HepG2 (cell line): Measurements from ENCODE around the gene PRXL2B.

Experiments
- NR1H2 ChIP-seq: sonication (generic); formaldehyde crosslinking; IDR thresholded peaks from 2 replicates; pipeline ENCODE4 v1.8.1; 2022; ENCODE audit warnings: low read depth, missing genetic modification reagents, borderline replicate concordance
- RNF2 ChIP-seq: fragments of 450-650 bp; conservative IDR thresholded peaks from 2 replicates; pipeline ENCODE4 v1.6.1; 2016; ENCODE audit warnings: low read depth
- ZBTB20 ChIP-seq: sonication (generic); formaldehyde crosslinking; IDR thresholded peaks from 2 replicates; pipeline ENCODE4 v1.8.1; 2023; ENCODE audit warnings: missing genetic modification reagents, low read depth, mild to moderate bottlenecking, borderline replicate concordance

DNA sequence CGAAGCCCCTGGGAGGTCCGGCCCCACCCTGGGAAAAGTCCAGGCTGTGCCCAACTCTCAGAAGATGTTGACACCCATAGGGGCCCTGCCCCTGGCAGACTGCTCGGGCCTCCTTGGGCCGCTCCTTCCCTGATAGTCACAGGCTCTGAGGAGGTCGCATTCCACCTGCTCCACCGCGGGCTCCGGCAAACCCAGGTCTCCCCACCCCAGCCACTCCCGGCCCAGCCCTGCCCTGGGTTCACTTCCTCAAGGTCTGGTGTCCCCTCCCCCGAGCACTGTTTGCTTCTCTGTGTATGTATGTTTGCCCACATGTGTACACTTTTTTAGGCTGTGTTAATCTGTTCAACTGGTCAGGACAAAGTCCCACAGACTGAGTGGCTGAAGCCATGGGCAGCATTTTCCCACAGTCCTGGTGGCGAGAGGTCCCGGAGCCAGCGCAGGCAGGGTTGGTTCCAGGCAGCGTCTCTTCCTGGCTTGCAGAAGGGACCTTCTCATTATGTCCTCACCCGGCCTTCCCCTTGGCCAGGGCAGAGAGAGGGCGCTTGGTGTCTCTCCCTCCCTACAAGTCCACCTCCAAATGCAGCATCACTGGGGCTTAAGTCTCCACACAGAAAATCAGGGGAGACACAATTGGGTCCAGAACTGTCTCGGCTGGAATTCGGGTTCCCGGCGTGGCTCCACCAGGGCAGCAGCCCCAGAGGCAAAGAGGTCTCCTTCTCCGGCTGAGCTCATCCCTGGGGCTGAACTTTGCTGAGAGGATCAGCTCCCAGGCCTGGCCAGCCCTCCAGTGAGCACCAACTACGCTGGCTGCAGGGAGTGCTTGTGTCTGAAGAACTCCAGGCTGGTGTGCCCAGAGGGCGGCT is 10.5 kb upstream of the PRXL2B start:
- TF ChIP-seq ZBTB20 (CRISPR knock-in tag) (peak; percentile 82; the same call in 1 of the 2 replicates), RNF2 (no peak), NR1H2 (CRISPR knock-in tag) (no peak; the same call in 1 of the 2 replicates)
